Gastrocnemius medialis (tissue), 4 donors: ENCODE measurements around the gene RPS29. TPM values are rescaled to one million over a fixed set of nuclear protein-coding genes. Genes with fewer than 3 reads are reported as not detected.

Source experiments
- ATAC-seq, 2 donors: fragments of 150-250 bp; one replicate each; pipeline ENCODE4 v1.9.1; 2016
- DNase-seq, 2 donors: peaks; one replicate each; pipeline ENCODE4 v3.0.0-alpha.2; 2019
- H3K27ac ChIP-seq, 4 donors: fragments of 200-600 bp; sonication (generic); 1 replicate in 1 of 4; 2 replicates in 3 of 4; pipeline ENCODE4 v1.5.1; 2016 to 2018; ENCODE audit warnings: mild to moderate bottlenecking in 2 of 4, moderate library complexity in 1 of 4
- H3K27me3 ChIP-seq, 3 donors: fragments of 200-600 bp; sonication (generic) in 2 of 3; 1 replicate in 1 of 3; 2 replicates in 2 of 3; pipeline versions ENCODE4 v1.5.1 to v1.6.0; 2016 to 2019; ENCODE audit warnings: mild to moderate bottlenecking in 1 of 3, moderate library complexity in 1 of 3
- H3K36me3 ChIP-seq, 2 donors: fragments of 200-600 bp; sonication (generic) in 1 of 2; one replicate each; pipeline ENCODE4 v1.5.1; 2017 to 2018
- H3K4me1 ChIP-seq, 2 donors: fragments of 200-600 bp; sonication (generic) in 1 of 2; one replicate each; pipeline ENCODE4 v1.5.1; 2016 to 2017; ENCODE audit warnings: mild to moderate bottlenecking in 2 of 2
- H3K4me3 ChIP-seq, 4 donors: fragments of 200-600 bp; sonication (generic) in 3 of 4; 1 replicate in 1 of 4; 2 replicates in 3 of 4; pipeline ENCODE4 v1.5.1; 2016 to 2019; ENCODE audit warnings: mild to moderate bottlenecking in 2 of 4
- H3K9me3 ChIP-seq, 3 donors: fragments of 200-600 bp; sonication (generic) in 2 of 3; 1 replicate in 1 of 3; 2 replicates in 2 of 3; pipeline ENCODE4 v1.5.1; 2016 to 2019
- POLR2A ChIP-seq, 2 donors: fragments of 450-650 bp; IDR thresholded peaks; one replicate each; pipeline ENCODE4 v1.6.1; 2017; ENCODE audit warnings: antibody characterized with exemption in 2 of 2, mild to moderate bottlenecking in 2 of 2, moderate library complexity in 2 of 2
- in situ Hi-C, 4 donors: fragments of 200-750 bp; cut with MboI; loops; one replicate each; pipeline versions ENCODE4 v1.15.0 to v1.8.0; 2017; ENCODE audit warnings: low sequenced_read_pairs in 4 of 4
- intact Hi-C: fragments of 100-400 bp; cut with DNase I; formaldehyde crosslinking; loops from one replicate; pipeline ENCODE4 v1.15.1; 2023; ENCODE audit warnings: low total_unique reads
- total RNA-seq, 4 donors: library from RNA; depleted of rRNA; stranded (reverse); fragments of >200 nt; gene quantifications; one replicate each; pipeline versions ENCODE4 v1.1.0 to v1.2.3, GENCODE V29; 2016
- TF ChIP-seq, protein P1 (sequence below), 5 experiments: fragments of 450-650 bp in 3 of 5; fragments of 200-600 bp in 2 of 5; sonication (generic) in 2 of 5; IDR thresholded peaks in 4 of 5; conservative IDR thresholded peaks in 1 of 5; 1 replicate in 4 of 5; 2 replicates in 1 of 5; pipeline ENCODE4 v1.5.1; 2016 to 2019; ENCODE audit warnings: antibody characterized with exemption in 5 of 5, mild to moderate bottlenecking in 3 of 5, moderate library complexity in 3 of 5

The RPS29 gene
- total RNA-seq, 4 donors from 2014 or later = 6,799 to 10,395 (median 8,793) TPM

DNA sequence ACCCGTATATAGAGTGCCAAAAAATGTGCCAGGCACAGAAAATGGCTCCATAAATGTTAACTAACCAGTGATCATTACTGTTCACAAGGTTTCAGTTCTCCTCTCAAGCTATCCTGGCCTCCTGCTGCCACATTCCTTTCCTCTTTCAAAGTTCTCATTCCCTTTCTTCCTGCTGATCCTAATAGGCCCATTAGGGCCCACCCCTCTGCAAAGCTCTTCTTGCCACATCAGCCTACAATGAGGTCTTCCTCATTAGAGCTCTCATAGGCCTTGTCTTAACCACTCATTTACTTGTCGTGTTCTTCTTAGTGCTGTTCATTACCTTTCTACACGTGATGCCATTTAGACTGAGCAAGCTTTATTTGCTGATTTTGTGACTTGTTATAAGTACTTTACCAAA, 40.5 kb downstream of the RPS29 start:
- no peak for ATAC-seq

DNA sequence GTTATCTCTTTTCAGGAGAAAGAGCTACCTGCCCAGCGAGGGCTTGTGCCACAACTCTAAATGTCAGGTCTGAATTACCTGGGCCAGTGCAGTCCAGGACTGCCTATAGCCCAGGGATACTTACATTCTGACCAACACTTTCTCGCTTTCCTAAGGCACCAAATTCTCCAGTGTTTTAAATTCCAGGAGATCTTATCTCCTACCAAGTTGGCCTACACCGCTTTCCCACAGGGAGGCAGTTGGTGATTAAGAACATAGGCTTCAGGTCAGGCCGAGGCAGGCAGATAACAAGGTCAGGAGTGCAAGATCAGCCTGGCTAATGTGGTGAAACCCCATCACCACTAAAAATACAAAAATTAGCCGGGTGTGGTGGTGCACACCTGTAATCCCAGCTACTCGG, 41.1 kb downstream of the RPS29 start:
- no peaks in the 10 kb centered on the region for H3K4me1 ChIP-seq
- intact Hi-C loops (no loop called here), in situ Hi-C loops (no loop called here)
- H3K4me3 ChIP-seq = no peak overlapping the region
- no peaks in the 10 kb centered on the region for H3K9me3 ChIP-seq
- H3K27me3 ChIP-seq = no peaks in the 10 kb centered on the region
- DNase-seq (no peak), ATAC-seq (no peak)
- H3K27ac ChIP-seq = no peak overlapping the region
- TF ChIP-seq POLR2A (IDR thresholded peaks at IDR 0.05) = no peak
- TF ChIP-seq, protein P1, sequence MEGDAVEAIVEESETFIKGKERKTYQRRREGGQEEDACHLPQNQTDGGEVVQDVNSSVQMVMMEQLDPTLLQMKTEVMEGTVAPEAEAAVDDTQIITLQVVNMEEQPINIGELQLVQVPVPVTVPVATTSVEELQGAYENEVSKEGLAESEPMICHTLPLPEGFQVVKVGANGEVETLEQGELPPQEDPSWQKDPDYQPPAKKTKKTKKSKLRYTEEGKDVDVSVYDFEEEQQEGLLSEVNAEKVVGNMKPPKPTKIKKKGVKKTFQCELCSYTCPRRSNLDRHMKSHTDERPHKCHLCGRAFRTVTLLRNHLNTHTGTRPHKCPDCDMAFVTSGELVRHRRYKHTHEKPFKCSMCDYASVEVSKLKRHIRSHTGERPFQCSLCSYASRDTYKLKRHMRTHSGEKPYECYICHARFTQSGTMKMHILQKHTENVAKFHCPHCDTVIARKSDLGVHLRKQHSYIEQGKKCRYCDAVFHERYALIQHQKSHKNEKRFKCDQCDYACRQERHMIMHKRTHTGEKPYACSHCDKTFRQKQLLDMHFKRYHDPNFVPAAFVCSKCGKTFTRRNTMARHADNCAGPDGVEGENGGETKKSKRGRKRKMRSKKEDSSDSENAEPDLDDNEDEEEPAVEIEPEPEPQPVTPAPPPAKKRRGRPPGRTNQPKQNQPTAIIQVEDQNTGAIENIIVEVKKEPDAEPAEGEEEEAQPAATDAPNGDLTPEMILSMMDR (IDR thresholded peaks at IDR 0.05 in 4 of 5, conservative IDR thresholded peaks at IDR 0.05 in 1 of 5) = no peak
- no peaks in the 10 kb centered on the region for H3K36me3 ChIP-seq

More for the DNA sequence above, 40.5 kb downstream of the RPS29 start:
- no peak for TF ChIP-seq POLR2A (IDR thresholded peaks at IDR 0.05)
- TF ChIP-seq, protein P1 (IDR thresholded peaks at IDR 0.05 in 4 of 5, conservative IDR thresholded peaks at IDR 0.05 in 1 of 5) = no peak
- no peak for DNase-seq
- in situ Hi-C loops = no loop called here
- Histone ChIP-seq H3K36me3 (no peaks in the 10 kb centered on the region), H3K27ac (no peak overlapping the region), H3K4me3 (no peak overlapping the region), H3K9me3 (no peaks in the 10 kb centered on the region), H3K27me3 (no peaks in the 10 kb centered on the region), H3K4me1 (no peaks in the 10 kb centered on the region)
- intact Hi-C loops = no loop called here

DNA sequence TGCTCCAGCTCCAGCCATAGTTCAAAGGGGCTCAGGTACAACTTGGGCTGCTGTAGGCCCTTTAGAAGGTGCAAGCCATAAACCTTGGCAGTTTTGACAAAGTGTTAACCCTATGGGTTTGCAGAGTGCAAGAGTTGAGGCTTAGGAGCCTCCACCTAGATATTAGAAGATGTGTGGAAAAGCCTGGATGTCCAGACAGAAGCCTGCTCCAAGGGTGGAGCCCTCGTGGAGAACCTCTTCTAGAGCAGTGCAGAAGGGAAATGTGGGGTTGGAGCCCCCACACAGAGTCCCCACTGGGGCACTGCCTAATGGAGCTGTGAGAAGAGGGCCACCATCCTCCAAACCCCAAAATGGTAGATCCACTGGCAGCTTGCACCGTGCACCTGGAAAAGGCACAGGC, 45.1 kb downstream of the RPS29 start:
- intact Hi-C loops (no loop called here), in situ Hi-C loops (no loop called here)
- H3K36me3 ChIP-seq = no peaks in the 10 kb centered on the region
- ATAC-seq (no peak), DNase-seq (no peak)
- TF ChIP-seq POLR2A (IDR thresholded peaks at IDR 0.05) = no peak
- TF ChIP-seq, protein P1 (IDR thresholded peaks at IDR 0.05 in 4 of 5, conservative IDR thresholded peaks at IDR 0.05 in 1 of 5) = no peak
- no peak overlapping the region for H3K4me3 ChIP-seq
- H3K9me3 ChIP-seq = no peaks in the 10 kb centered on the region
- no peak overlapping the region for H3K27ac ChIP-seq
- H3K27me3 ChIP-seq = no peaks in the 10 kb centered on the region
- H3K4me1 ChIP-seq = no peaks in the 10 kb centered on the region

DNA sequence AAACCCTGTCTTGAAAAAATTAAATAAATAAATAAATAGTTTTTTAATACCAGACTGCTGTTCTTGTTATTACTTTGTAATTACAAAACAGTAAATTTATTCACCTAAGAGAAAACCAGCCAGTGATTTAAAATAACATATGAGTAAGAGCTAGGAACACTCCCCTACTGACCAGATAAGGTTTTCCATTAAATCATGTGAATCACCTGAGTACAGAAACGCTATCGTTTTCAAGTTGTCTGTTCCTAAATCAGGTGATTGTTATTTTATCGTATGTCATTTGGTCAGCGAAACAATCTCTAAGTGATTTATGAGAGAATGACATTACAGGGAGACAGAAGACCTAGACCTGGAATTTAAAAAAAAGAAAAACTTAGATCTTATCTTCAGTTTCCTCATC, 47.3 kb downstream of the RPS29 start:
- no peak for ATAC-seq
- Histone ChIP-seq H3K27me3 (no peaks in the 10 kb centered on the region), H3K36me3 (no peaks in the 10 kb centered on the region), H3K4me1 (no peaks in the 10 kb centered on the region), H3K4me3 (no peak overlapping the region), H3K9me3 (no peaks in the 10 kb centered on the region), H3K27ac (no peak overlapping the region)
- no peak for TF ChIP-seq POLR2A (IDR thresholded peaks at IDR 0.05)
- TF ChIP-seq, protein P1 (IDR thresholded peaks at IDR 0.05 in 4 of 5, conservative IDR thresholded peaks at IDR 0.05 in 1 of 5) = no peak
- intact Hi-C loops = no loop called here
- in situ Hi-C loops = no loop called here
- DNase-seq = no peak

Other genes with a start within 250 kb of the RPS29 start
- 1 to 10 TPM; 1.3 to 5.8 (median 3.7) TPM for gene LRR1, start 12.6 kb upstream of the RPS29 start, total RNA-seq
- gene RPL36AL, start 34.2 kb upstream of the RPS29 start, total RNA-seq = 100 to 1,000 TPM; 156 to 226 (median 203) TPM
- gene MGAT2, start 34.4 kb upstream of the RPS29 start, total RNA-seq = 10 to 100 TPM in 2 of 4 donors, 1 to 10 TPM in 2; 7.2 to 11.5 (median 9.6) TPM
- 1 to 10 TPM; 5.6 to 8.4 (median 6.9) TPM for gene DNAAF2, start 48.9 kb upstream of the RPS29 start, total RNA-seq
- gene POLE2, start 101.8 kb upstream of the RPS29 start, total RNA-seq = 1 to 10 TPM in 2 of 4 donors, not detected in 2; 1.5 to 3.6 TPM
- gene KLHDC1, start 106.7 kb upstream of the RPS29 start, total RNA-seq = 1 to 10 TPM; 4.1 to 7.2 (median 4.7) TPM
- 10 to 100 TPM; 73.9 to 96.5 (median 82.3) TPM for gene KLHDC2, start 181.8 kb upstream of the RPS29 start, total RNA-seq